Hepatocyte (in vitro differentiated cells): ENCODE measurements around the gene SERPINA12. TPM values are rescaled to one million over a fixed set of nuclear protein-coding genes. Genes with fewer than 3 reads are reported as not detected.

Source experiments
- DNase-seq: peaks from one replicate; pipeline ENCODE4 v3.0.0-alpha.2; 2016; ENCODE audit warnings: low spot score
- H2AFZ ChIP-seq: fragments of 200-600 bp; sonication (generic); 2 replicates; pipeline ENCODE4 v1.6.0; 2016; ENCODE audit warnings: antibody characterized with exemption, mild to moderate bottlenecking
- H3K27ac ChIP-seq: fragments of 200-600 bp; sonication (generic); 2 replicates; pipeline ENCODE4 v1.5.1; 2016; ENCODE audit warnings: mild to moderate bottlenecking
- H3K27me3 ChIP-seq: fragments of 200-600 bp; sonication (generic); 2 replicates; pipeline ENCODE4 v1.6.1; 2016
- H3K36me3 ChIP-seq: fragments of 200-600 bp; sonication (generic); replicated peaks from 2 replicates; pipeline ENCODE4 v1.5.1; 2016; ENCODE audit warnings: low read depth; ENCODE audit not compliant: insufficient read depth
- H3K4me1 ChIP-seq: fragments of 200-600 bp; sonication (generic); 2 replicates; pipeline ENCODE4 v1.5.1; 2016; ENCODE audit warnings: mild to moderate bottlenecking, moderate library complexity; ENCODE audit not compliant: insufficient read depth
- H3K4me2 ChIP-seq: fragments of 200-600 bp; sonication (generic); 2 replicates; pipeline ENCODE4 v1.6.0; 2016
- H3K4me3 ChIP-seq: fragments of 200-600 bp; sonication (generic); 2 replicates; pipeline ENCODE4 v1.5.1; 2016; ENCODE audit warnings: mild to moderate bottlenecking
- H3K79me2 ChIP-seq: fragments of 200-600 bp; sonication (generic); 2 replicates; pipeline ENCODE4 v1.6.0; 2017; ENCODE audit warnings: mild to moderate bottlenecking
- H3K9me2 ChIP-seq: fragments of 200-600 bp; sonication (generic); replicated peaks from 2 replicates; pipeline ENCODE4 v1.6.0; 2017; ENCODE audit warnings: mild to moderate bottlenecking; ENCODE audit not compliant: insufficient read depth
- H3K9me3 ChIP-seq: fragments of 200-600 bp; sonication (generic); 2 replicates; pipeline ENCODE4 v1.5.1; 2016; ENCODE audit warnings: low read depth, mild to moderate bottlenecking
- H4K20me1 ChIP-seq: fragments of 200-600 bp; sonication (generic); 2 replicates; pipeline ENCODE4 v1.6.0; 2016; ENCODE audit warnings: mild to moderate bottlenecking; ENCODE audit not compliant: insufficient read depth, poor library complexity, severe bottlenecking
- EZH2 ChIP-seq: fragments of 200-600 bp; sonication (generic); IDR thresholded peaks from 2 replicates; pipeline ENCODE4 v1.6.1; 2016; ENCODE audit warnings: antibody characterized with exemption, mild to moderate bottlenecking, borderline replicate concordance
- EZH2phosphoT487 ChIP-seq: fragments of 200-600 bp; sonication (generic); IDR thresholded peaks from one replicate; pipeline ENCODE4 v1.6.1; 2018; ENCODE audit warnings: antibody characterized with exemption, mild to moderate bottlenecking, low read depth, moderate library complexity; ENCODE audit not compliant: unreplicated experiment, severe bottlenecking
- WGBS: methylation state at CpG from one replicate; pipeline ENCODE4 v1.1.6; 2016; ENCODE audit warnings: low lambda C conversion rate; ENCODE audit errors: missing lambda C conversion rate; 5-methylcytosine and 5-hydroxymethylcytosine counted together
- polyA plus RNA-seq: library from polyadenylated mRNA; unstranded; fragments of >200 nt; fragmentation: Nextera tagmentation; extraction: Ambion mirVana; gene quantifications from 2 replicates; pipeline ENCODE4 v1.2.1, GENCODE V29; 2016
- total RNA-seq: library from RNA; depleted of rRNA; stranded (reverse); fragments of >200 nt; gene quantifications from 2 replicates; pipeline ENCODE4 v1.2.3, GENCODE V29; 2014
- TF ChIP-seq, protein P1 (sequence below): fragments of 200-600 bp; sonication (generic); IDR thresholded peaks from 2 replicates; pipeline ENCODE4 v1.5.1; 2016; ENCODE audit warnings: antibody characterized with exemption, mild to moderate bottlenecking; ENCODE audit not compliant: poor library complexity

The SERPINA12 gene
- total and polyA plus RNA-seq, 2 experiments from 2014 or later: 0.25 TPM; not detected in 1

DNA sequence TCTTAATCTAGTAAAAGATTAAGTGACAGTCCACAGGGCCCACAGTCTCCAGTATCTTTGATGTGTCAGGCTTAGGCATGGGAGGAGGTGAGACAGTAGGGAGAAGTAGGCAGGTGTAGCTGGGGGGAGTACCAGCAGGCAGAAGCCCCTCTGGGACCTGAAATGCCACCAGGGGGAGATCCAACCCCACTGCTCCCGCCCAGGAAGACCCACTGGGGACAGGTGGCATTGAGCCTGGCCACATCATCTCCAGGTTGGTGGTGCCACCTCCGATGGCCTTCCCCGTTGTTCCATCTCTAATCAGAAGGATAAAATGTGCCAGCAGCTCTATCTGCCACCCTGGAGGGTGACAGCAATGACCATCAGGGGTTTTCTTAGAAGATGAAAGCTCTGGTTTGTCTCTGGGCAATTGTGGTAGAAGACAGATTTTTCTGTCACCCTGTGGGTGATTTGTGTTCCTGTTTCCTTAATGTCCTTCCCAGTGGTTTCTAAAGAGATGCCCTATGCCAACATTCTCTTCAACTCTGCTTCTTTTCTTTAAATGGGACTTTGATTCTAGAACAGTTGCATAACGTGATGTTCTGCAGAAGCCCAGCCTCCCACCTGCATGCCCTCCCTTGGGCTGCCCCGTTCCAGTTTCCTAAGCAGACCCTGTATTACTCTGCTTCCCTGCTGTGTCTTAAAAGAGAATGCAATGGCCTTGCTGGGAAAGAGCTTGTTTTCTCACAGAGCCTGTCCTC, 12.3 kb upstream of the SERPINA12 start:
- TF ChIP-seq, protein P1, sequence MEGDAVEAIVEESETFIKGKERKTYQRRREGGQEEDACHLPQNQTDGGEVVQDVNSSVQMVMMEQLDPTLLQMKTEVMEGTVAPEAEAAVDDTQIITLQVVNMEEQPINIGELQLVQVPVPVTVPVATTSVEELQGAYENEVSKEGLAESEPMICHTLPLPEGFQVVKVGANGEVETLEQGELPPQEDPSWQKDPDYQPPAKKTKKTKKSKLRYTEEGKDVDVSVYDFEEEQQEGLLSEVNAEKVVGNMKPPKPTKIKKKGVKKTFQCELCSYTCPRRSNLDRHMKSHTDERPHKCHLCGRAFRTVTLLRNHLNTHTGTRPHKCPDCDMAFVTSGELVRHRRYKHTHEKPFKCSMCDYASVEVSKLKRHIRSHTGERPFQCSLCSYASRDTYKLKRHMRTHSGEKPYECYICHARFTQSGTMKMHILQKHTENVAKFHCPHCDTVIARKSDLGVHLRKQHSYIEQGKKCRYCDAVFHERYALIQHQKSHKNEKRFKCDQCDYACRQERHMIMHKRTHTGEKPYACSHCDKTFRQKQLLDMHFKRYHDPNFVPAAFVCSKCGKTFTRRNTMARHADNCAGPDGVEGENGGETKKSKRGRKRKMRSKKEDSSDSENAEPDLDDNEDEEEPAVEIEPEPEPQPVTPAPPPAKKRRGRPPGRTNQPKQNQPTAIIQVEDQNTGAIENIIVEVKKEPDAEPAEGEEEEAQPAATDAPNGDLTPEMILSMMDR: no peak
- TF ChIP-seq EZH2 (no peak), EZH2phosphoT487 (no peak)
- Histone ChIP-seq H3K4me1 (no peaks in the 10 kb centered on the region), H3K4me2 (no peak overlapping the region), H2AFZ (no peak overlapping the region), H3K27me3 (no peaks in the 10 kb centered on the region), H3K9me2 (no peaks in the 10 kb centered on the region), H3K4me3 (no peak overlapping the region), H3K79me2 (no peaks in the 10 kb centered on the region), H3K36me3 (no peaks in the 10 kb centered on the region), H3K27ac (no peak overlapping the region), H3K9me3 (no peaks in the 10 kb centered on the region), H4K20me1 (no peaks in the 10 kb centered on the region)
- WGBS: 56% methylated on average over 5 of the region's 5 CpGs
- no peak for DNase-seq

DNA sequence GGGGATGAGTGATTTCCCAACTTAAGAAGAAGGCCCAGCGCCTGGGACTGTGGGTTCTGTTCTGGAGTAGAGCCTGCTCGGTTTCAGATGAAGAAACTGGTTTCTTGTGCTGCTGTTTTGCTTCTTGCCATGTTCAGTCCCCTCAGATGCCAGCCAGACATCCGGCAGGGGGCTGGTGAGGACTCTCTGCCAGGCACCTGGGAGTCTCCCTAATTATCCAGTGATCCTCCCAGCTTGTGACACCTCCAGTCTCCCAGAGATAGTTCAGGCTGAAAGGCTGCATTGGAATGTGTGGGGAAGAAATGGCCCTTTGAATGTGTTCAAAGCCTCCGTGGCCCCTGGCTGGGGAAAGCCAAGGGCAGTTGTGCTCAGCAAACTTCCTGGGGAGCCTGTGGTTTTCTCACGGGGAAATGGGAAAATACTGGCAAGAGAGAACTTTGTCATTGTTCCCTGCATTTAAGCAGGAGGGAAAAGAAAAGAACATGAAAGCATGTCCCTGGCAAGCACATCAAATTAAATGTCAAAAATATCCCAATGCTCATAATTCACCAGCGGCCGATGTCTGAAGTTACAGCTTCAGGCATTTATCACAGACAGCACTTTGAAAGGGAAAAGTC, 8.5 kb upstream of the SERPINA12 start:
- no peaks in the 10 kb centered on the region for H4K20me1 ChIP-seq
- H3K4me3 ChIP-seq: no peak overlapping the region
- H3K4me1 ChIP-seq: no peaks in the 10 kb centered on the region
- H3K4me2 ChIP-seq: no peak overlapping the region
- no peaks in the 10 kb centered on the region for H3K9me3 ChIP-seq
- no peaks in the 10 kb centered on the region for H3K79me2 ChIP-seq
- TF ChIP-seq, protein P1: no peak
- TF ChIP-seq EZH2phosphoT487 (no peak), EZH2 (no peak)
- no peaks in the 10 kb centered on the region for H3K9me2 ChIP-seq
- peaks cover 4% of the 10 kb centered on the region for H3K27me3 ChIP-seq
- no peak overlapping the region for H2AFZ ChIP-seq
- 64% methylated on average over 7 of the region's 7 CpGs for WGBS
- no peak overlapping the region for H3K27ac ChIP-seq
- DNase-seq: no peak
- H3K36me3 ChIP-seq: no peaks in the 10 kb centered on the region

DNA sequence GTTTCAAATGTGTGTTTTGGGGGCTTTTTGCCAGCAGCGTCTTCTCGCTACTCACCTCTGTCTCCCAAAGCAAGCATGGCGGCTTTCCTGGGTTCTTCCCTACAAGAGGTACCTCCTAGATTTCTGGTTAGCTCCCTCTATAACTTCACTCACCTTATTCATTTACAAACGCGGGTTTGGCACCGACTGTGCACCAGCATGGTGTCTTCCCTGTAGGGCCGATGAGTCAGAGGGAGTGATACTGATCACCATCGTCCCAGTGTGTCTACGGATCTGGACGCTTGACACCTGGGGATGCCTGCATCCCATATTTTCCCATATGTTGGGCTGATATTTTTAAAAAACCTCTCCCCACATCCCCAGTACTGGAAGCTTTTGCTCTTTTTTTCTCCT, 8.0 kb upstream of the SERPINA12 start:
- WGBS: 78% methylated on average over 10 of the region's 10 CpGs
- no peaks in the 10 kb centered on the region for H3K9me2 ChIP-seq

More for the DNA sequence above, 8.0 kb upstream of the SERPINA12 start:
- Histone ChIP-seq H3K4me2 (no peak overlapping the region), H3K9me3 (no peaks in the 10 kb centered on the region), H3K27ac (no peak overlapping the region), H3K4me1 (no peaks in the 10 kb centered on the region), H3K36me3 (no peaks in the 10 kb centered on the region), H3K79me2 (no peaks in the 10 kb centered on the region), H3K4me3 (no peak overlapping the region), H2AFZ (no peak overlapping the region), H4K20me1 (no peaks in the 10 kb centered on the region), H3K27me3 (peaks cover 4% of the 10 kb centered on the region)
- DNase-seq: no peak
- TF ChIP-seq EZH2phosphoT487 (no peak), EZH2 (no peak)
- TF ChIP-seq, protein P1: no peak
